NCI-H69 (cell line): ENCODE data around the gene TBC1D5.

Source experiments
- DNase-seq: peaks from one replicate; lab custom pipeline; 2025; lab: John Stamatoyannopoulos, UW

Gene TBC1D5

DNA sequence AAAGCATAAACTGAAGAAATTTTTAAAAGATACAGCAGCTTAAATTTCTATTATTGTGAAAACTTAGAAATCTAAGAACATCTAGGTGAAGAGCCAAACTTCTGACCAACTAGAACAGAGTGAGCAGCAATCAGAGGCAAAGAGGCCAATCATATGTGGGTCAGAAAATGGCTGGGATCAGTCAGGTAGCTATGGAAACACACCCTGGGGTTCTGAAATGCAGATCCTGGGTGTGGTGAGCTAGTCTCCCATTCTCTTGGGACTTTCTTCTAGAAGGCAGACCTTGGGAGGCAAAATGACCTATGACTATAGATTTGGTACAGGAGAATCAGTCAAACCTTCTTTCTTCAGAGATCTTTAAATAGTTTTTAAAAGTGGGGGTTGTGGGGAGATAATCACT, 385.8 kb downstream of the TBC1D5 start:
- DNase-seq: peak; percentile 85

- DNase-seq: no peak
Observed at GRCh38 chr3:17355591-17355990, 386.8 kb downstream of the TBC1D5 start.

- DNase-seq: peak; percentile 7
Observed at GRCh38 chr3:17354341-17354740, 388.1 kb downstream of the TBC1D5 start.

DNA sequence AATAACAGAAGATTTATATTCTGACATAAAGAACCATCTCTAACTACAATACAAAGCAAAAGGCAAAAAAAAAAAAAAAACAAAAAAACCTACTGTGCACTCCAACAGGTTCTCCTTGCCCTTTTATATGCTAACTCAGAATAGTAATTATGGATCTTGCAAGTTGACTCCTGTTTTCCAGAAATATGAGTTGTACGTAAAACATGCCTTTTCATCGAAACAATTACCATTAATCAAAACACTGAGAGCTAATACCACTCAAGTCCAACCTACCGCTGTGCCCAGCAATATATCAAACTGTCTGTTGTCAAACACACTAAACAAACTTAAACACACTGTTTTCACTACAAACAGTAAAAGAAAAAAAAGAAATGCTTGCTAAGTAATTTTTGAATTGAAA, 389.8 kb downstream of the TBC1D5 start:
- DNase-seq: peak; percentile 95

GRCh38 chr3:17351193-17351592, 391.2 kb downstream of the TBC1D5 start:
- DNase-seq: peak; percentile 10

DNA sequence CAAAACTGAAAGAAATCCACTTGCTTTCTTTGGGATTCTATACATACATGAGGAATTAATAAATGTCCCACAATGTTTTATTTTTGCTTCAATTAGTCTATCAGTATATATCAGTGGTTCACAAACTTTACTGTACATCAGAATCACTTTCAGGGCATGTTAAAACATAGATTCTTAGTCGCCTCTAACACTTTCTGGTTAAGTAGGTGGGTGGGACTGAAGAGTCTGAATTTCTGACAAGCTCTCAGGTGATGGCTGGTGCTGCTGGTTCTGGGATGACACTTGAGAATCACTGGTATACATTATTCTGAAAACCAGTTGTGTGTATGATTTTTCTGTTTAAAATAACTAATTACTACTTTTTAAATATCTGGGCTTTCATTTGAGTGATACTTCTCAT, 393.3 kb downstream of the TBC1D5 start:
- no peak for DNase-seq

DNA sequence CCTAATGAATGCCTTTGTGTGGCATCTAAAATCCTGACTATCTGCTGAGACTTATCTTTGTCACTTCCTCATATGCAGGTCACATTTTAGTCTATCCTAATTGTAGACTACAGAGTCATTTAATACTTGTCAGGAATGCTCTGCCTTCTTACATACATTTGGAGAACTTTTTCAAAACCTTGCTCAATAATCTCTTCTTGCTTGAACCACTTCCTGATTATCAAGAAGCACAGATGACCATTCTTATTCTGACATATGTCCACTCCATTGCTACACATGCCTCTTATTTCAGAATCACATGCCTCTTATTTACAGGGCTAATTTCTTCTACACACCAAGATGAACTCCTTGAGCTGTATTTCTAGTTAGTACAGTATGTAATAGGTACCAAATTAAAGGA, 400.3 kb downstream of the TBC1D5 start:
- no peak for DNase-seq

DNA sequence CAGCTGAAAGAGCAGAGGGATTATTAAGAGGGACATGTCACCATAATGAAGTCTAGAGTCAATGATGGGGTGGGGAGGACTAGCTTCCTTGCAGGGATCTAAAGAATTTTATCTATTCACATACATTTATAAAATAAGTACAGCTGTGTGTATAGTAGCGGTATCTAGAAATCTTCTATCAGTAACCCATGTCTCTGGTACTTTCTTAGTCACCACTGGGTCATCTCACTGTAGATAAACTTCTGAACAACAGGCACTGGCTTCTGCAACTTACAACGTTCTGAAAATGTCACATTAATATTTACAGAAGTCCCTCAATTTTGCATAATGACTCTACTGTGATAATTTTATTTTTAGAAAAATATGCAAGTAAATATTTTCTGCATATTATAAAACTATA, 401.7 kb downstream of the TBC1D5 start:
- DNase-seq: no peak

DNA sequence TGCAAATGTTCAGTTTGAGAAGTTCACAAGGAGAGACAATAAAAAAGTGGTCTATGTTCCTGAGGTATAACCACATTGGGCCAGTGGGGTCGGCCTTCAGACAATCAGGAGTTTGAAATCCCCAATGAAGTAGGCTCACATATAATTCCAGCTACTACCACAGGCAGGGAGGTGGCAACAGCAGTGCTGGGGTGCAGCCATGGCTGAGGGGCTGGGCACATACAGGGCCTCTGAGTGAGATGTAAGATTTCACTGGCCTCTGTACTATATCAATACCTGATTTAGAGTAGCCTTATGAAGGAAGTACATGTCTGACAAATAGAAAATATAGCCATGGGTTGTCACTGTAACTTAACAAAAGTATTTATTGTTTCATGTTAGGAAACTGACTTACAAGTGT, 402.2 kb downstream of the TBC1D5 start:
- no peak for DNase-seq

DNA sequence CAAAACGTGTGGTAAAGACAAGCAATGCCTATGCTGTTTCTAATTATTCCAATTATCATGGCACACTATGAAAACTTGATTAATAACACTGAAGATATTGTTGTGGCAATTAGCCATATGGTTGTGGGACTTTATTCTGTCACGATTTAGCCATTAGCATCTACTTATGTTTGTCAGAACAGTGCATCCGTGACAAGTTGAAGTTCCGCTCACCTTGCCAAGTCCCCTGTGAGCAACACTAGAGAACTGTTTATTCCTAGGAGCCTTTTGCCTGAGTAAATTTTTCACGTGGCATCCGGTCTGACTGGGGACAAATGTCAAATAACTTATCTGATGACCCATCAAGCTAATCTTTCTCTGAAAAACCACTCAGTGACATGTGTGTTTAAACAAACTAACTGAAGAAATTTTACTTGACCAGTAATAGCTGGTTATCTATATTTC, 403.3 kb downstream of the TBC1D5 start:
- peak; percentile 70 for DNase-seq

- DNase-seq: peak; percentile 91
Observed at GRCh38 chr3:17336291-17336690, 406.1 kb downstream of the TBC1D5 start.

- no peak for DNase-seq
Observed at GRCh38 chr3:17333893-17334292, 408.5 kb downstream of the TBC1D5 start.

- DNase-seq: no peak
Observed at GRCh38 chr3:17333446-17333845, 409.0 kb downstream of the TBC1D5 start.

DNA sequence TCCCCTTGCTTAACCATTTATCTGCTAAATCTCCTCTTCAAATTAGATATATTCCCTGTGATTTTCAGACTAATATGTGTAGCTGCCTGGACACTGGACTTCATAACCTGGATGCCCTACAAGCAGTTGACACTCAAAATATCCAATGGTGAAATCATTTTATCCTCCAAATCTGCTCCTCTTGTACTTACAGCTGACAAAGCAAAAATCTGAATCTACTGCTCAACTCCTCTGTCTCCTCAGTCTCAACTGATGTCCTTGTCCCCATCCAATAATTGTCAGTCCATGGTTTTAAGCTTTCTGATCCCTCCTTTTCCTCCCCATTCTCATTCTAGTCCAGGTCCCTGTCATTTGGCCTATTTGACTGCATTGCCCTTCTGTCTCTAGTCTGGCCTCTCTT, 411.8 kb downstream of the TBC1D5 start:
- no peak for DNase-seq

DNA sequence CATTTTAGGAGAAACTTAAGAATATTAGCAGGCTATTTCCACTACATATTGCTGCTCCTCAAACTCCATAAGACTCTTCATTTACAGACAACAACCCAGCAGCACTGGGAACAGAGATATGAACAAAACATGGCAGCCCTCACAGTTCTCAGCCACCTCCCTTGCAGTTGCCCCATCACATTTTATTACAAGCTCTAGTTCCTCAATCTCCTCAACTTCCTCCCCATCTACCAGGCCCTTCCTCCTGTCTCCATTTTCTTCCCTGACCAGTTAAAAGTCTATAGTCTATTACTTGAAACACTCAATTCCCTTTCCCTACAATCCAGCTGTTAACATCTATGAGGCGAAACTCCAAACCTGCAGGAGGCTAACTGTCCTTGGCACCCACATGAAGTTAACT, 412.5 kb downstream of the TBC1D5 start:
- no peak for DNase-seq

GRCh38 chr3:17322106-17322793, 420.2 kb downstream of the TBC1D5 start:
- no peak for DNase-seq

DNA sequence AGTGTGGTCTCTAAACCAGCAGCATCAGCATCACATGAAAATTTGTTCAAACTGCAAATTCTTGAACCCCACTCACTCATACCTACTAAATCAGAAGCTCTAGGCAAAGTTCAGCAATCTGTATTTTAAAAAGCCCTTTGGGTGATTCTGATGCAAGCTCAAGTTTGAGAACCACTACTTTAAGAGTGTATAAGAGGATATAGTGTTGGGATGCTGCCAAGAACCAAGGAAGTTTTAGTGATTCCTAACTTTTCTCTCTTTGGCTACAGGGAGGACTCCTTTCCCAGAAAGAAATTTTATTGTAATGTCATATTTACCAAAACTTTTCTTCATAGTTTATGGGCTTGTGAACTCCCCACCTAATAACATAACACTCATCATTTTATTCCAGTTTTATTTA, 422.2 kb downstream of the TBC1D5 start:
- no peak for DNase-seq

DNA sequence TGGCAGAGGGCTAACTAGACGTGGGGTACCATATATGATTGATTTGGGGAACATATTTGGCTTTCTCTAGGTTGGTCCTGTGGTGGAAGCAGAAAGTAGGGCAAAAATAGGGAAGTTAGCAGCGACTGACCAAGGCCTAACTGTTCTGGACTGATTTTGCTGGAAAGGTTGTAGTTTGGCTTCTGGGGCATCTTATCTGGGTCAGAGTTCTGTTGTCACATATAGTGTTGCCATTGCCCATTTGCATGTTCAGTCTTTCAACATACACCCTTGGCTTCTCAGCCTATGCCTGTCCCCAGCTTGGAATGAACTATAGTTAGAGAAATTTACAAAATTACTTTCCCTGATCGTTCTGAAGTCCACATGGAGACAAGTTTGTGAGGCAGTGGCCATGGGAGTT, 426.5 kb downstream of the TBC1D5 start:
- DNase-seq: no peak

DNA sequence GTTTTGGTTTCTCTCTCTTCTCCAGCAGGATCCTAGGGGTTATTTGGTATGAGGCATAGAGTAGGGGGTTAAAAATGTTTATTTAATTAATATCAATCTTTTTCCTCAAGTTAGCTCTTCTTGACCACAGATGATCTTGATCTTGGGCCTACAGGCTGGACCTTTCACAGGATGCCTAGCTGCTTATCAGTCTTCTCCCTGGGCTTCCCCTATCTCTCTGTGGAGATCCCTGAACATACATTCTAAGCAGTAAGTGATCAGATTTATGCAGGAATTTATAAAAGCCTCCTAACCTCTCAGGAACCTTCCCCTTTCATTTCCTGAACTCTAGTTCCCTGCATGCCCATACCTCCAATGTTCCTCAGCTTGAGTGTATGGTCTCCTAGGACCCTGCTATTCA, 428.3 kb downstream of the TBC1D5 start:
- DNase-seq: no peak

GRCh38 chr3:17313746-17314145, 428.7 kb downstream of the TBC1D5 start:
- no peak for DNase-seq

DNA sequence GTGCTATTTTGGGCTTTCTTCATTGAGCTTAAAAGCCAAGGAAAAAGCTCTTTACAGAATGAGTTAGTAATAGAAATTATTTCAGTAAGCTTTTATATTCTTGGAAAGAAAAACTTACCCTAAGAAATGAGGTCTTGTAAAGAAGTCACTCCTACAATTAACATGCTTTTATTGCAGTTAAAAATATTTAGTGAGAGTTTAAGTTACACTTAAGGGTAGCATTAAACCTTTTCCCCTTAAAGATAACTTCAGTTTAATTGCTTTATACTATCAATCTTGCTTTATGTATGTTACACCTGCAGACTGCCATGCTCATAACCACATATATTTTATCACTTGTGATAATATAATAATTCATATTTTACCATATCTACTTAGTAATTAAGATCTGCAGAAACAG, 431.4 kb downstream of the TBC1D5 start:
- peak; percentile 55 for DNase-seq

- DNase-seq: peak; percentile 56
Observed at GRCh38 chr3:17307887-17308286, 434.5 kb downstream of the TBC1D5 start.

DNA sequence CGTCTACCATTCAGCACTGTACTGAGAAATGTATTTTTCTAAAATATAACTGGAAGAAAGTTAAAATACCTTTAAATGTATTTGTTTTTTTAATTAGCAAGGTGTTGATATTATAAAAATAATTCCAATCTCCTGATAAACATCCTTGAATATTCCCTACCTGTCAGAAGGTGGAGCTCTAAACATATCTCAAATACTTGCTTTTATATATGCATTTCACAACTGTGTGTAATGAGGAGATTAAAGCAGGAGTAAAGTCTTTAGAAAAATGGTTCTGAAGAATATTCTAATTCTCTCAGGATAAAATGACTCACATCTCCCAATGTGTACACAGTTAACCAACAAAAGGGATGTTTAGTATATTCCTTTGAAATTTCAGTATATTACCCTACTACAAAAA, 434.9 kb downstream of the TBC1D5 start:
- peak; percentile 69 for DNase-seq

- no peak for DNase-seq
Observed at GRCh38 chr3:17304969-17305368, 437.5 kb downstream of the TBC1D5 start.
